Activated CD4-positive, CD25-positive, alpha-beta regulatory T cell treated with anti-CD3 and anti-CD28 coated beads, Interleukin-2, amount 50 U/mL, for 24 hours (primary cell): Measurements from ENCODE around the gene PLD5.

ENCODE experiments used
- ATAC-seq, 2 donors: fragments of 150-1000 bp; cut with Tn5 transposase; one replicate each; pipeline ENCODE4 v1.10.0; 2021; ENCODE audit warnings: mild to moderate bottlenecking in 1 of 2, moderate library complexity in 1 of 2

PLD5 gene

GRCh38 chr1:242043165-242043564 lies 481.3 kb downstream of the PLD5 start:
- no peak for ATAC-seq

GRCh38 chr1:242034392-242034791 lies 490.1 kb downstream of the PLD5 start:
- no peak for ATAC-seq

- ATAC-seq, result no peak
Measured at GRCh38 chr1:242033447-242033846, 491.1 kb downstream of the PLD5 start.
